ENCODE data around the gene RRP15.
A peak's percentile ranks its signal among the peaks of the same experiment; 100 is the strongest.

Gene RRP15, protein sequence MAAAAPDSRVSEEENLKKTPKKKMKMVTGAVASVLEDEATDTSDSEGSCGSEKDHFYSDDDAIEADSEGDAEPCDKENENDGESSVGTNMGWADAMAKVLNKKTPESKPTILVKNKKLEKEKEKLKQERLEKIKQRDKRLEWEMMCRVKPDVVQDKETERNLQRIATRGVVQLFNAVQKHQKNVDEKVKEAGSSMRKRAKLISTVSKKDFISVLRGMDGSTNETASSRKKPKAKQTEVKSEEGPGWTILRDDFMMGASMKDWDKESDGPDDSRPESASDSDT

DNA sequence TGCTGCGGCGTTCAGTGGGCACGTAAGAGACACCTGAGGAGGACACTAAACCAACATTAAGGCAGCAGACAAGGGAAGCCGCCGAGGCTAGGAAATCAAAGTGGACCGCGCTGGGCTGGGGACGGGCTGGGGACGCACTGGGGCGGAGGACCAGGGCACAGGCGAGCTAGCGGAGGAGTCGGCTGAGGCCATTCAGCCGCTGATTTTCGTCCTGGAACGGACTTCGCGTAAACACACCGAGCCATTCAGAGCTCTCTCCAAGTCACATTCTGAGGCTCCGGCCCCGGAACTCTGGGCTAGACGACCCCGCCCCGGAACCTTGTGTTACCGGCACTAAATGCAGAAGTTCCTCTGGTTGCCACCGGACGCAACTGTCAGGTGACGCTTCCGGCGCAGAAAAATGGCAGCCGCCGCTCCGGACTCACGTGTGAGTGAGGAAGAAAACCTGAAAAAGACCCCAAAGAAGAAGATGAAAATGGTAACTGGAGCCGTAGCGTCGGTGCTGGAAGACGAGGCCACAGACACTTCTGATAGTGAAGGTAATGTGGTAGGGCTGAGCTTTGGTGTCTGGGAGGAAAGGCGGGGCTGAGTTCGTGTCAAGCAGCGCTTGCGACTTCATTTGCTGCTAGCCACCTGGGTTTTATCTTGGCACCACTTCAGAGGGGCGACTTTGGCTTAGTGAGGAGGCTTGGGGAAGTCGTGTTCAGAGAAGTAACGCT is at the start of gene RRP15:
Gene RRP15 (plus strand): TSS at position 377 of the 719 bp plus-strand sequence. CDS start 24 bp downstream, at position 401.
- peaks cover 13% of the 10 kb centered on the region for H3K4me1 ChIP-seq (ENCODE audit: control insufficient read depth, insufficient read depth, low read length)
- H3K4me3 ChIP-seq (ENCODE audit: low read length in 2 of 2), result peak within 1 kb of the TSS; percentile 97 to 98
- H3K9me3 ChIP-seq (ENCODE audit: control insufficient read depth in 2 of 2, low read length in 2 of 2), result no peaks in the 10 kb centered on the region

DNA sequence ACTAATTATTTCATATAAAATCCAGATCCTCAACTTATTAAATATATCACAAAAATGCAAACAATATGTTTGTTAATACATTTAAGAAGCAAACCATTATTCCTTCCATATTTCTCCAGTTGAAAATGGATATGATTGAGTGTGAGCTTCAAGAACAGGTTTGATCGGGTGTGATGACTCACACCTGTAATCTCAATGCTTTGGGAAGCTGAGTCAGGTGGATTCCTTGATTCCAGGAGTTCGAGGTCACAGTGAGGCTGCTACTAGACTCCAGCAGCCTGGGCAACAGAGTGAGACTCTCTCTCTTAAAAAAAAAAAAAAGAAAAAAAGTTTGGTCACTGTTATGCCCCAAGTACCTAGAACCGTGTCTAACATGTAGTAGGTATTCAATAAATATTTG is 42.9 kb upstream of the RRP15 start:
- Histone ChIP-seq H3K9ac (ENCODE audit: low read length in 2 of 2) (no peak overlapping the region), H3K4me1 (ENCODE audit: control insufficient read depth, insufficient read depth, low read length) (no peaks in the 10 kb centered on the region), H3K9me3 (ENCODE audit: control insufficient read depth in 2 of 2, low read length in 2 of 2) (no peaks in the 10 kb centered on the region), H3K27me3 (ENCODE audit: control insufficient read depth in 1 of 2, insufficient read depth in 2 of 2, low read length in 2 of 2) (peaks cover 0 to 2% of the 10 kb centered on the region in 2 donors), H3K4me3 (ENCODE audit: low read length in 2 of 2) (no peak overlapping the region), H3K27ac (ENCODE audit: low read length) (no peak overlapping the region), H3K36me3 (ENCODE audit: control insufficient read depth in 2 of 2, insufficient read depth in 2 of 2, low read length in 2 of 2) (no peaks in the 10 kb centered on the region)

More for the DNA sequence above, at the start of gene RRP15:
- no peaks in the 10 kb centered on the region for H3K36me3 ChIP-seq (ENCODE audit: control insufficient read depth in 2 of 2, insufficient read depth in 2 of 2, low read length in 2 of 2)
- H3K27ac ChIP-seq (ENCODE audit: low read length), result peak within 1 kb of the TSS; percentile 64
- H3K9ac ChIP-seq (ENCODE audit: low read length in 2 of 2), result peak within 1 kb of the TSS; percentile 86 to 88
- H3K27me3 ChIP-seq (ENCODE audit: control insufficient read depth in 1 of 2, insufficient read depth in 2 of 2, low read length in 2 of 2), result no peaks in the 10 kb centered on the region

DNA sequence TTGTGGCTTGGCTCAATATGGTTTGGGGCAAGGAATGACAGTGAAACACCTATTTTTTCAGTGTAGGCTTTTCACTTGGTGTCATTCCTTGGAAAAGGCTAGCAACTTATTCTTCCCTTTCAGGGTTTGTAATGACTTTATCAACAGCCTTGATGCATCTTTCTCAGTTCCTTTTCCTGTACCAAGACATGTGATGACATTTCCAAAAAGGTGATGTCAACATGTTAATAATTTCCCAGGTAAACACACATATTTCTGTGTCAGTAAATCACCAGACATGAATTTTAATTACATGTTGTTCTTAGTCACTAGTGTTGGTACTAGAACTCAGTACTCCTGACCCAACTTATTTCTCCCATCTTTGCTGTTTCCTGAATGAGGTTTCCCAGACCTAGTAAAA is 37.8 kb upstream of the RRP15 start:
- H3K27me3 ChIP-seq (ENCODE audit: control insufficient read depth in 1 of 2, insufficient read depth in 2 of 2, low read length in 2 of 2), result peaks cover 0 to 3% of the 10 kb centered on the region in 2 donors
- H3K4me3 ChIP-seq (ENCODE audit: low read length in 2 of 2), result no peak overlapping the region
- H3K36me3 ChIP-seq (ENCODE audit: control insufficient read depth in 2 of 2, insufficient read depth in 2 of 2, low read length in 2 of 2), result no peaks in the 10 kb centered on the region
- H3K4me1 ChIP-seq (ENCODE audit: control insufficient read depth, insufficient read depth, low read length), result no peaks in the 10 kb centered on the region
- no peak overlapping the region for H3K9ac ChIP-seq (ENCODE audit: low read length in 2 of 2)
- H3K27ac ChIP-seq (ENCODE audit: low read length), result no peak overlapping the region
- no peaks in the 10 kb centered on the region for H3K9me3 ChIP-seq (ENCODE audit: control insufficient read depth in 2 of 2, low read length in 2 of 2)

DNA sequence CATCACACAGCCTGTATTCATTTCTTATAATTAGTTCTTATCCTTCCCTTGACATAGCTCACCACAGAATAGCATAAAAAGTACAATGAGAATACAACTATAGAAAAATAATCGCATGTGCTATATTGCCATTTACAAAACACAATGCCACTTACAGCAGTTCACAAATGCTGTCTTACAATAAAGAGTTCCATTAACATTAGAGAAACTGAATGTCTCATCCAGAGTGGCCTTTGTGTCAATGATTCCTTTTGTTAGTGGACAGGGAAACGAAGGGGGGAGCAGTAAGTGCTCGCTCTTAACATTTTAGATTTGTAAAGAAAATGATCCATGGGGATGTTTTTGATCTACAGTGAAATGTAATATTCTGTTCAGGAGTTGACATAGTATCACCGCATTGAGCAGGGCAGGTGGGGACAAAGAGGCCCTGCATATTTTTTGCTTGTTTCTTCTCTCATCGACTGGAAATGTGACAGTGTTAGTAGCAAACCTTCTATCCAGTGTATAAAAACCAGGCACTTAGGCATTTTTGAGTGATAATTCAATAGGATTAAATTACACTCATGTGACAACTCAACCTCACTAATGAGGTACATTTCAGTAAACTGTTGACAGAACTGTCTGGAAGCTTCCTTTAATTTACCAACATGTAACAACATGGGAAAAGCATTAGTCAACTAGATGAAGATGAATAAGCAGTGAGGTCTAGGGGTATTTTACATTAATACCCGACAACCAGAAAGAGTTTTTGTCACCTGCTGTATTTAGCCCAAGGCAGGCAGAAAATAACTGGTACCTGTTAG is 35.6 kb upstream of the RRP15 start:
- Histone ChIP-seq H3K27ac (ENCODE audit: low read length) (no peak overlapping the region), H3K27me3 (ENCODE audit: control insufficient read depth in 1 of 2, insufficient read depth in 2 of 2, low read length in 2 of 2) (peaks cover 0 to 3% of the 10 kb centered on the region in 2 donors), H3K9ac (ENCODE audit: low read length in 2 of 2) (no peak overlapping the region), H3K36me3 (ENCODE audit: control insufficient read depth in 2 of 2, insufficient read depth in 2 of 2, low read length in 2 of 2) (no peaks in the 10 kb centered on the region), H3K4me1 (ENCODE audit: control insufficient read depth, insufficient read depth, low read length) (no peaks in the 10 kb centered on the region), H3K9me3 (ENCODE audit: control insufficient read depth in 2 of 2, low read length in 2 of 2) (no peaks in the 10 kb centered on the region), H3K4me3 (ENCODE audit: low read length in 2 of 2) (no peak overlapping the region)

GRCh38 chr1:218250492-218250891 is 34.6 kb upstream of the RRP15 start:
- no peak overlapping the region for H3K4me3 ChIP-seq (ENCODE audit: low read length in 2 of 2)
- H3K9me3 ChIP-seq (ENCODE audit: control insufficient read depth in 2 of 2, low read length in 2 of 2), result no peaks in the 10 kb centered on the region
- peaks cover 0 to 3% of the 10 kb centered on the region in 2 donors for H3K27me3 ChIP-seq (ENCODE audit: control insufficient read depth in 1 of 2, insufficient read depth in 2 of 2, low read length in 2 of 2)
- H3K36me3 ChIP-seq (ENCODE audit: control insufficient read depth in 2 of 2, insufficient read depth in 2 of 2, low read length in 2 of 2), result no peaks in the 10 kb centered on the region
- H3K27ac ChIP-seq (ENCODE audit: low read length), result no peak overlapping the region
- H3K9ac ChIP-seq (ENCODE audit: low read length in 2 of 2), result no peak overlapping the region
- no peaks in the 10 kb centered on the region for H3K4me1 ChIP-seq (ENCODE audit: control insufficient read depth, insufficient read depth, low read length)

DNA sequence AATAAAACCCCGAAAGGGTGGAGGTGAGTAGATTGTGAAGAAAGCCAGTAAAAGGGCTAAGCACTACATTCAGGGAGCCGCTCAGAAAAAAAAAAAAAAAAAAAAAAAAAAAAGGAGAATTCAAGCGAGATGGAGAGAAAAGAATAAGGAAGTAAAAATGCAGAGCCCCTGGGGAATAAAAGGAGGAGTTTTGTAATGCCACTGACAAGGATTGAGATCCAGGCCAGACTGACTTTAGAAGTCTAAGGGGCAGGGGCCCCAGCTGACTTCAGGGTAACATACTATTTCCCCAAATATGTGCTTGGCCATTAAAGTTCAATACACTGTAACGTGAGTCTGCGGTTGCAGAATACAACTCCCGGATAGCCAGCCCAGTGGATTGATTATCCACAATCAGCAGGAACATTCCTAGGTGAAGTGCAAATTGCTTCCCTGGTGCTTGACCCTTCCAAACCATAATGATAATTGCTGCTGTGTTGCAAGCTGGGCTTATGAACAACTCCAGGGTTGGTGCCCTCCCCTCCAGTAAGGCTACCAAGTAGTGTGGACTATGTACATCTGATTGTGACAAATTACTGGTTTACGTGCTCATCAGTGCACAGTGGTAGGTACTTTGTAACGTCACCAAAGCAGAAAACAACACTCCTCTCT is 30.7 kb upstream of the RRP15 start:
- H3K9ac ChIP-seq (ENCODE audit: low read length in 2 of 2), result no peak overlapping the region
- H3K27me3 ChIP-seq (ENCODE audit: control insufficient read depth in 1 of 2, insufficient read depth in 2 of 2, low read length in 2 of 2), result no peaks in the 10 kb centered on the region
- H3K4me3 ChIP-seq (ENCODE audit: low read length in 2 of 2), result no peak overlapping the region
- H3K4me1 ChIP-seq (ENCODE audit: control insufficient read depth, insufficient read depth, low read length), result no peaks in the 10 kb centered on the region
- no peak overlapping the region for H3K27ac ChIP-seq (ENCODE audit: low read length)
- H3K9me3 ChIP-seq (ENCODE audit: control insufficient read depth in 2 of 2, low read length in 2 of 2), result peaks cover 0 to 6% of the 10 kb centered on the region in 2 donors
- no peaks in the 10 kb centered on the region for H3K36me3 ChIP-seq (ENCODE audit: control insufficient read depth in 2 of 2, insufficient read depth in 2 of 2, low read length in 2 of 2)

DNA sequence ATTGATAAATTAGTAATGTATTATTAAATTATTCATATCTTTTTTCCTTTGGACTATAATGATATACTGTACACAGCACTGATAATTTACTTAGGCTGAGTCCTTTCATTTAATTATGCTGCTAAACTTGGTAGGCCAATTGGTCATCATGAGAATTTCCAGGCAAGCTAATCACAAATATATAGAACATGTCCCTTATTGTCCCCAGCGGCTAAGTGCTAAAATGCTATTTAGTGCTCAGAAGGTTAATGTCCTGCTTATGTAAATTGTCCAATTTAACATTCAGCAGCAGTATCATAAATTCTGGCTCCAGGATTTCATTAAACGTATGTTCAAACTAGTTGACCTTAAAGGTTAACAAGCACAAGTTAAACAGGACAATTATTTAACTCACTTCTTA is 30.0 kb upstream of the RRP15 start:
- Histone ChIP-seq H3K9ac (ENCODE audit: low read length in 2 of 2) (no peak overlapping the region), H3K27me3 (ENCODE audit: control insufficient read depth in 1 of 2, insufficient read depth in 2 of 2, low read length in 2 of 2) (no peaks in the 10 kb centered on the region), H3K4me1 (ENCODE audit: control insufficient read depth, insufficient read depth, low read length) (no peaks in the 10 kb centered on the region), H3K9me3 (ENCODE audit: control insufficient read depth in 2 of 2, low read length in 2 of 2) (peaks cover 3 to 10% of the 10 kb centered on the region in 2 donors), H3K27ac (ENCODE audit: low read length) (no peak overlapping the region), H3K36me3 (ENCODE audit: control insufficient read depth in 2 of 2, insufficient read depth in 2 of 2, low read length in 2 of 2) (no peaks in the 10 kb centered on the region), H3K4me3 (ENCODE audit: low read length in 2 of 2) (no peak overlapping the region)

DNA sequence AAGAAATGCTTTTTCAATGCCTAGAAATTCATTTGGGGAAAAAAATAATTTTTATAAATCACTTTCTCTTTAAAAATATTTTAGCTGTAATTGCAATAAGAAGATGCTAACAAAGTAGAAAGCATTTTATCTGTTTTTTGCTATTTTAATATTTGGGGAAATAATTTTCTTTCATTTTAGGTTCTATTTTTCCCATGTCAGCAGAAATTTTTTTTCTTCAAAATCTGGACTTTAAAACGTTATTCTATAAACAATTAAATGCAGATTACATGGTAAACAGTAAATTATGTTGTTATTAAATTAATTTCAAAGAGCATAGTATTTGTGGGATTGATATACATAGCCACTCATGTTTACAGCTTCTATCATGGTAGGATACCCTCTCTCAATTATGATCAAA is 27.7 kb upstream of the RRP15 start:
- Histone ChIP-seq H3K9me3 (ENCODE audit: control insufficient read depth in 2 of 2, low read length in 2 of 2) (peaks cover 5 to 10% of the 10 kb centered on the region in 2 donors), H3K27me3 (ENCODE audit: control insufficient read depth in 1 of 2, insufficient read depth in 2 of 2, low read length in 2 of 2) (no peaks in the 10 kb centered on the region), H3K4me1 (ENCODE audit: control insufficient read depth, insufficient read depth, low read length) (no peaks in the 10 kb centered on the region), H3K36me3 (ENCODE audit: control insufficient read depth in 2 of 2, insufficient read depth in 2 of 2, low read length in 2 of 2) (no peaks in the 10 kb centered on the region), H3K4me3 (ENCODE audit: low read length in 2 of 2) (no peak overlapping the region), H3K27ac (ENCODE audit: low read length) (no peak overlapping the region), H3K9ac (ENCODE audit: low read length in 2 of 2) (no peak overlapping the region)

DNA sequence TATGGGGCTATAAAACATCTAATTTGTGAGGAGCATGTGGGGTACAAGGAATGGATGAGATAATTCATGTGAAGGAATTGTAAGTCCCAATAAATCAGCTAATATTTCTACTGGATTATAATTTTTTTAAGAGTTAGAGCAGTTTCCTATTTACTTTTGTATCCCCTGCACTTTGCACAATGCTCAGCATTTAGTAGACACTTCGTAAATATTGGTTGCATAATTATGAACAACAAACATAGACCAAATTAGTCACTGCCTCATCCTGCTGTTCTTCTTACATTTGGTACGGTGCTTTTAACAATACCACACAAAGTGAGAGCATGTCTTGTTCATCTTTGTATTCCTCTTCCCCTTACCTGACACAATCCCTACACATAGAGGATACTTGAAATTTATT is 27.1 kb upstream of the RRP15 start:
- no peaks in the 10 kb centered on the region for H3K4me1 ChIP-seq (ENCODE audit: control insufficient read depth, insufficient read depth, low read length)
- H3K4me3 ChIP-seq (ENCODE audit: low read length in 2 of 2), result no peak overlapping the region
- H3K9ac ChIP-seq (ENCODE audit: low read length in 2 of 2), result no peak overlapping the region
- no peak overlapping the region for H3K27ac ChIP-seq (ENCODE audit: low read length)
- no peaks in the 10 kb centered on the region for H3K27me3 ChIP-seq (ENCODE audit: control insufficient read depth in 1 of 2, insufficient read depth in 2 of 2, low read length in 2 of 2)
- H3K36me3 ChIP-seq (ENCODE audit: control insufficient read depth in 2 of 2, insufficient read depth in 2 of 2, low read length in 2 of 2), result no peaks in the 10 kb centered on the region
- peaks cover 5 to 10% of the 10 kb centered on the region in 2 donors for H3K9me3 ChIP-seq (ENCODE audit: control insufficient read depth in 2 of 2, low read length in 2 of 2)

- H3K4me3 ChIP-seq (ENCODE audit: low read length in 2 of 2), result no peak overlapping the region
- no peak overlapping the region for H3K9ac ChIP-seq (ENCODE audit: low read length in 2 of 2)
- H3K9me3 ChIP-seq (ENCODE audit: control insufficient read depth in 2 of 2, low read length in 2 of 2), result peaks cover 5 to 10% of the 10 kb centered on the region in 2 donors
- no peaks in the 10 kb centered on the region for H3K27me3 ChIP-seq (ENCODE audit: control insufficient read depth in 1 of 2, insufficient read depth in 2 of 2, low read length in 2 of 2)
- no peaks in the 10 kb centered on the region for H3K4me1 ChIP-seq (ENCODE audit: control insufficient read depth, insufficient read depth, low read length)
- no peak overlapping the region for H3K27ac ChIP-seq (ENCODE audit: low read length)
- H3K36me3 ChIP-seq (ENCODE audit: control insufficient read depth in 2 of 2, insufficient read depth in 2 of 2, low read length in 2 of 2), result no peaks in the 10 kb centered on the region
Measured at GRCh38 chr1:218259339-218259738, 25.8 kb upstream of the RRP15 start.

Measured in stomach smooth muscle (tissue), 2 donors.